OCI-LY3 (cell line): ENCODE results near the gene AKNAD1.

Experiments used
- H2AFZ ChIP-seq: fragments of 200-600, 300-600 bp; shearing (Covaris generic); 2 replicates; pipeline ENCODE4 v1.6.0; 2014; ENCODE audit warnings: antibody characterized with exemption, low read depth, low read length
- H3K27ac ChIP-seq: fragments of 200-600, 300-600 bp; sonication (generic); 2 replicates; pipeline ENCODE4 v1.5.1; 2014; ENCODE audit warnings: mild to moderate bottlenecking, low read length, moderate library complexity, mixed read lengths
- H3K27me3 ChIP-seq: fragments of 200-600, 300-600 bp; sonication (generic); 2 replicates; pipeline ENCODE4 v1.6.1; 2014; ENCODE audit warnings: low read depth, low read length, mixed read lengths
- H3K36me3 ChIP-seq: fragments of 200-600, 300-600 bp; sonication (generic); replicated peaks from 2 replicates; pipeline ENCODE3; 2014; ENCODE audit warnings: low read depth, low read length, mixed read lengths
- H3K4me1 ChIP-seq: fragments of 300-600, 200-600 bp; sonication (generic); 2 replicates; pipeline ENCODE4 v1.6.1; 2014; ENCODE audit warnings: low read length, mixed read lengths
- H3K4me2 ChIP-seq: fragments of 200-600, 300-600 bp; sonication (generic); 2 replicates; pipeline ENCODE4 v1.6.1; 2014; ENCODE audit warnings: low read length, mixed read lengths
- H3K4me3 ChIP-seq: fragments of 300-600, 200-600 bp; sonication (generic); 2 replicates; pipeline ENCODE4 v1.5.1; 2014; ENCODE audit warnings: antibody characterized with exemption, mild to moderate bottlenecking, low read length, moderate library complexity
- H3K79me2 ChIP-seq: fragments of 300-600, 200-600 bp; shearing (Covaris generic); 2 replicates; pipeline ENCODE4 v1.6.1; 2014; ENCODE audit warnings: mild to moderate bottlenecking, low read length, mixed read lengths
- H3K9ac ChIP-seq: fragments of 300-600, 200-600 bp; shearing (Covaris generic); 2 replicates; pipeline ENCODE4 v1.6.0; 2014; ENCODE audit warnings: mild to moderate bottlenecking, low read length, moderate library complexity
- H3K9me3 ChIP-seq: fragments of 200-600, 300-600 bp; shearing (Covaris generic); 2 replicates; pipeline ENCODE4 v1.6.1; 2014; ENCODE audit warnings: low read length, mixed read lengths; ENCODE audit not compliant: insufficient read depth
- H4K20me1 ChIP-seq: fragments of 200-600, 300-600 bp; sonication (generic); 2 replicates; pipeline ENCODE4 v1.6.1; 2016; ENCODE audit warnings: low read length, mixed read lengths; ENCODE audit not compliant: insufficient read depth
- CTCF ChIP-seq: fragments of 200-600, 300-600 bp; sonication (generic); IDR thresholded peaks from 2 replicates; pipeline ENCODE4 v1.5.1; 2014; ENCODE audit warnings: antibody characterized with exemption, low read length, low read depth
- EZH2phosphoT487 ChIP-seq: fragments of 200-600 bp; shearing (Covaris generic); IDR thresholded peaks from 2 replicates; pipeline ENCODE4 v1.6.1; 2018; ENCODE audit warnings: antibody characterized with exemption, mixed run types, low read depth

The AKNAD1 gene

DNA sequence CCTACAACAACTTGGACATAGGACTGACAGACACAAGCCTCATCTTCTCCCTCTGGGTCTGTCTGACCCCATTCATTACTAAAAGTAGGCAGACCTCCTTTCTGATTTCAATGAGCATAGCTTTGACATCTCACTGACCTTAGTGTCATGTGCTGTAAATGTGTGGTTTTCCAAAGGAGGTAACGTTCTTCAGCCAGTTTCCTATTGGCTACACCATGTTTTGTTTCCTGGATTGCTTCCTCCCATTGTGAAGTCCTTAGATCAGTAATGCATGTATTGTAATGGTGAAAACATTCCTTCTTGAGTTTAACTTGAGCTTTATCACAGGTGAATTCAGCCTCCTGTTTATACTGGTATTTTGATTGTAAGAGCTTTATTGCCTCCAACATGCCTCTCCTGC is 89.8 kb downstream of the AKNAD1 start:
- H2AFZ ChIP-seq: no peak overlapping the region
- H3K9me3 ChIP-seq: no peaks in the 10 kb centered on the region
- no peaks in the 10 kb centered on the region for H3K36me3 ChIP-seq
- no peaks in the 10 kb centered on the region for H3K4me1 ChIP-seq
- no peaks in the 10 kb centered on the region for H4K20me1 ChIP-seq
- TF ChIP-seq CTCF: no peak
- TF ChIP-seq EZH2phosphoT487: no peak
- no peak overlapping the region for H3K9ac ChIP-seq
- no peak overlapping the region for H3K4me3 ChIP-seq
- H3K79me2 ChIP-seq: no peaks in the 10 kb centered on the region
- no peaks in the 10 kb centered on the region for H3K27me3 ChIP-seq
- H3K27ac ChIP-seq: no peak overlapping the region
- no peak overlapping the region for H3K4me2 ChIP-seq
